Fibroblast of lung (primary cell): ENCODE results near the gene ITPK1. TPM values are rescaled to one million over a fixed set of nuclear protein-coding genes. Genes with fewer than 3 reads are reported as not detected.

Experiments used
- DNase-seq, 2 donors: peaks; one replicate each; pipeline versions ENCODE4 v3.0.0 to v3.0.0-alpha.2; 2010; ENCODE audit warnings: low read depth in 2 of 2
- H2AFZ ChIP-seq: 2 replicates; pipeline ENCODE4 v1.5.1; 2012; ENCODE audit warnings: low read length, control low read depth, inconsistent platforms
- H3K27ac ChIP-seq: 2 replicates; pipeline ENCODE4 v1.5.1; 2011; ENCODE audit warnings: low read length, control low read depth; ENCODE audit not compliant: insufficient read depth
- H3K27me3 ChIP-seq: 2 replicates; pipeline ENCODE4 v1.5.1; 2011; ENCODE audit warnings: mild to moderate bottlenecking, low read length; ENCODE audit not compliant: control insufficient read depth, insufficient read depth
- H3K36me3 ChIP-seq: 2 replicates; pipeline ENCODE4 v1.5.1; 2011; ENCODE audit warnings: low read length; ENCODE audit not compliant: control insufficient read depth, insufficient read depth
- H3K4me1 ChIP-seq: 2 replicates; pipeline ENCODE4 v1.5.1; 2011; ENCODE audit warnings: low read length; ENCODE audit not compliant: control insufficient read depth, insufficient read depth; ENCODE audit errors: extremely low read depth
- H3K4me2 ChIP-seq: 2 replicates; pipeline ENCODE4 v1.5.1; 2011; ENCODE audit warnings: low read length, control low read depth; ENCODE audit not compliant: insufficient read depth; ENCODE audit errors: extremely low read depth
- H3K4me3 ChIP-seq, 4 experiments: fragments of 200-600 bp in 1 of 4; sonication (generic) in 1 of 4; replicated peaks in 1 of 4; 2 replicates each; pipeline ENCODE4 v1.5.1; 2011 to 2016; ENCODE audit warnings: low read length in 4 of 4, low read depth in 3 of 4, mild to moderate bottlenecking in 3 of 4, control low read depth in 2 of 4, inconsistent platforms in 1 of 4, mixed read lengths in 1 of 4; ENCODE audit not compliant: insufficient read depth in 1 of 4; ENCODE audit errors: control extremely low read depth in 1 of 4
- H3K79me2 ChIP-seq: 2 replicates; pipeline ENCODE4 v1.5.1; 2012; ENCODE audit warnings: mild to moderate bottlenecking, low read length, inconsistent platforms; ENCODE audit not compliant: control insufficient read depth, insufficient read depth
- H3K9ac ChIP-seq: 2 replicates; pipeline ENCODE4 v1.5.1; 2011; ENCODE audit warnings: mild to moderate bottlenecking, low read length, control low read depth; ENCODE audit not compliant: insufficient read depth
- H3K9me3 ChIP-seq: 2 replicates; pipeline ENCODE4 v1.5.1; 2012; ENCODE audit warnings: low read depth, low read length; ENCODE audit not compliant: control insufficient read depth, insufficient read depth
- H4K20me1 ChIP-seq: 2 replicates; pipeline ENCODE4 v1.5.1; 2011; ENCODE audit warnings: low read length; ENCODE audit not compliant: control insufficient read depth, insufficient read depth; ENCODE audit errors: extremely low read depth
- EZH2 ChIP-seq: IDR thresholded peaks from 2 replicates; pipeline ENCODE4 v1.5.1; 2012; ENCODE audit warnings: low read length, control low read depth, mild to moderate bottlenecking; ENCODE audit errors: missing control alignments
- polyA plus RNA-seq, 2 donors: library from polyadenylated mRNA; depleted of rRNA in 1 of 2; stranded (reverse) in 1 of 2; unstranded in 1 of 2; fragments of >200 nt; gene quantifications; 2 replicates each; pipeline ENCODE4 v1.2.1, GENCODE V29; 2011 to 2012; ENCODE audit warnings: missing spikeins in 1 of 2
- total RNA-seq: library from RNA; depleted of rRNA; stranded (reverse); fragments of >200 nt; gene quantifications from 2 replicates; pipeline ENCODE4 v1.2.1, GENCODE V29; 2014
- TF ChIP-seq, protein P1 (sequence below), 2 donors: IDR thresholded peaks in 1 of 2; conservative IDR thresholded peaks in 1 of 2; 1 replicate in 1 of 2; 2 replicates in 1 of 2; pipeline ENCODE4 v1.5.1; 2011 to 2012; ENCODE audit warnings: low read length in 2 of 2, control low read depth in 1 of 2, inconsistent platforms in 1 of 2, low read depth in 1 of 2, mild to moderate bottlenecking in 1 of 2

Gene ITPK1
- total and polyA plus RNA-seq, 2 donors (not counting 1 experiment from before 2014, with no cell fraction given), result 9.2 to 23.1 TPM

DNA sequence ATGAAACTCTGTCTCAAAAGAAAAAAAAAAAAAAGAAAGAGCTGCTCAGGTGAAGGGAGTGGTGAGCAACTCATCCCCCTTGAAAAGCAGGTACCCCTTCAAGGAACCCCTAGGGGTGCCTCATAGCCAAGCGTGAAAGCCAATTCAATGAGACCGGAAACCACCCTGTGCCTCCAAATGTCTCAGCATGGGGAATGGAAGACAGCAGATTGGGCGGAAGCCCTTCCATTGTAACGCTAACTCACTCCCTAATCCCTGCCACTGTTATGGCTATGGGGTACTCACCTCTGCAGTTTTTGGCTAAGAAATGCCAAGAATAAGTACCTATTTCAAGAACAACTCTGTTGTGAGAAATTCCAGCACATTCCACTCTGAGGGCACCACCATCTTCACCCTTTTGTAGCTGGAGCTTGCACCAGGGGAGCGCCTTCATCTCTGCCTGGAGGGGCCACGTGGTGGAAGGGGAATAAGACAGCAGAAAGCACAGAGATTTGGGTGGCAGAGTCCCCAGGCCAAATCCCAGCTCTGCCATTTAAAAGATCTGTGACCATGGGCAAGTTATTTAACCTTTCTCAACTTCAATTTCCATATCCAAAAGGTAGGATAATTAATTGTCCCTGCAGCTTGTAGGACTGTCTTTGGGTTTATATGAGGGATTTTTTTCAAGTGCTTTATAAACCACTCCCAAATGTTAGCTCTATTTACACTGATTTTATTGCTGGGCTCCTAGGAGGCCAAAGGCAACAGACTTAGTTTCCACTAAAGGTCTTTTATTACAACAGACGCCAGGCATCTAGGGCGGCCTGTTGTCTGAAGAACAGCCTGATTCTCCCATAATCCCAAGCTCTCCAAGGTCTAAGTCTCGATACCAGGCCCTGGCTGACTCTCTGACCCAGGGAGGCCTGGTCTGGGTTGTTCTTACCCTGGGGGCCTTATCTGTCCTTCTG is 63.9 kb downstream of the ITPK1 start:
- no peak overlapping the region for H3K27ac ChIP-seq
- H3K4me1 ChIP-seq, result peaks cover 6% of the 10 kb centered on the region
- TF ChIP-seq, protein P1, sequence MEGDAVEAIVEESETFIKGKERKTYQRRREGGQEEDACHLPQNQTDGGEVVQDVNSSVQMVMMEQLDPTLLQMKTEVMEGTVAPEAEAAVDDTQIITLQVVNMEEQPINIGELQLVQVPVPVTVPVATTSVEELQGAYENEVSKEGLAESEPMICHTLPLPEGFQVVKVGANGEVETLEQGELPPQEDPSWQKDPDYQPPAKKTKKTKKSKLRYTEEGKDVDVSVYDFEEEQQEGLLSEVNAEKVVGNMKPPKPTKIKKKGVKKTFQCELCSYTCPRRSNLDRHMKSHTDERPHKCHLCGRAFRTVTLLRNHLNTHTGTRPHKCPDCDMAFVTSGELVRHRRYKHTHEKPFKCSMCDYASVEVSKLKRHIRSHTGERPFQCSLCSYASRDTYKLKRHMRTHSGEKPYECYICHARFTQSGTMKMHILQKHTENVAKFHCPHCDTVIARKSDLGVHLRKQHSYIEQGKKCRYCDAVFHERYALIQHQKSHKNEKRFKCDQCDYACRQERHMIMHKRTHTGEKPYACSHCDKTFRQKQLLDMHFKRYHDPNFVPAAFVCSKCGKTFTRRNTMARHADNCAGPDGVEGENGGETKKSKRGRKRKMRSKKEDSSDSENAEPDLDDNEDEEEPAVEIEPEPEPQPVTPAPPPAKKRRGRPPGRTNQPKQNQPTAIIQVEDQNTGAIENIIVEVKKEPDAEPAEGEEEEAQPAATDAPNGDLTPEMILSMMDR (conservative IDR thresholded peaks at IDR 0.05 in 1 of 2, IDR thresholded peaks at IDR 0.05 in 1 of 2; ENCODE audit: low read depth in 1 of 2, low read length in 2 of 2), result no peak
- no peak for TF ChIP-seq EZH2
- H3K36me3 ChIP-seq, result no peaks in the 10 kb centered on the region
- H3K9ac ChIP-seq, result no peak overlapping the region
- DNase-seq, result no peak
- no peaks in the 10 kb centered on the region for H4K20me1 ChIP-seq
- H2AFZ ChIP-seq, result no peak overlapping the region
- H3K4me2 ChIP-seq, result no peak overlapping the region
- H3K27me3 ChIP-seq, result no peaks in the 10 kb centered on the region
- no peaks in the 10 kb centered on the region for H3K9me3 ChIP-seq
- no peaks in the 10 kb centered on the region for H3K79me2 ChIP-seq
- H3K4me3 ChIP-seq, result no peak overlapping the region

DNA sequence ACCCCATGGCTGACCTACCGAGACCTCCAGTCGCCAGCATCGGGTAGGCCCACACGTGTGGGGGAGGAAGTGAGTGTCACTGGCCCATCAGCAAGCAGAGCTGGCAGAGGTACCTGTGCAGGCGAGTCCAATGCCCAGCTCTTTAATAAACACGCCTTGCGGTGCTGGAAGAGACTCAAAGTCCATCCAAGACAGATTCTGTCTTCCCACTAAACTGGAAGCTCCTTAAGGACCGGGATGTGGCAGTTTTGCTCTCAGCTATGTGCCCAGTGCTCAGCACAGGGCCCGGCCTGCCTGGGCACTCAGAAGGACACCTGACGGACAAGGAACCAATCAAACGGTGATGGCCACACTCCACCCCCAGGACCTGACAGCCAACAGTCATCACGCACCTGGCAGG is 65.0 kb downstream of the ITPK1 start:
- H3K27me3 ChIP-seq, result no peaks in the 10 kb centered on the region
- no peaks in the 10 kb centered on the region for H4K20me1 ChIP-seq
- H3K4me1 ChIP-seq, result peaks cover 3% of the 10 kb centered on the region
- H2AFZ ChIP-seq, result no peak overlapping the region
- no peak overlapping the region for H3K27ac ChIP-seq
- no peak for TF ChIP-seq EZH2
- TF ChIP-seq, protein P1 (conservative IDR thresholded peaks at IDR 0.05 in 1 of 2, IDR thresholded peaks at IDR 0.05 in 1 of 2; ENCODE audit: low read depth in 1 of 2, low read length in 2 of 2), result no peak
- no peak overlapping the region for H3K9ac ChIP-seq
- no peak overlapping the region for H3K4me3 ChIP-seq
- no peak overlapping the region for H3K4me2 ChIP-seq
- H3K36me3 ChIP-seq, result no peaks in the 10 kb centered on the region
- DNase-seq, result no peak
- H3K79me2 ChIP-seq, result no peaks in the 10 kb centered on the region
- no peaks in the 10 kb centered on the region for H3K9me3 ChIP-seq

DNA sequence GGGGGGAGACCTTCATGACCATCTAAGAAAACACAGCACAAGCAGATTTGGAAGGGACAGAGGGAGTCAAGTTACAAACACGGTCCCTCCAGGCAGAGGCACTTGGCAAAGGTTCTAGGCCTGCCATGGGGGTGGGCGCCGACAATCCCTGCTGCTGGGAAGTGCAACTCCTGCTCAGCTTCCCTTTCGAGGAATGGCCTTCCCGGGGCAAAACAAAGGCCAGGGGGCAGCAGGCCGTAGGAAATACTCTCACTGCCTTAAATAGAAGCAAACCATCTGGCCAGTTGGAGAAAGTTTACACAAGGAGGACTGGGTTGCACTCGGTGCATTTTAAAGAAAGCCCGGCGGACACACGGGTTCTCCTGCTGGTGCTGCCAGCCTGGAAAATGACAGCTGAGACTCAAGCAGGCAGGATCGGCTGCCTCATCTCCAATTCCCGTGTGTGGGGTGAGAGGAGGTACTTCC is 65.8 kb downstream of the ITPK1 start:
- Histone ChIP-seq H3K4me1 (peaks cover 3% of the 10 kb centered on the region), H3K4me2 (no peak overlapping the region), H3K79me2 (no peaks in the 10 kb centered on the region), H3K9me3 (no peaks in the 10 kb centered on the region), H3K9ac (no peak overlapping the region), H4K20me1 (no peaks in the 10 kb centered on the region), H3K36me3 (no peaks in the 10 kb centered on the region), H3K27ac (no peak overlapping the region), H3K4me3 (no peak overlapping the region), H2AFZ (no peak overlapping the region), H3K27me3 (no peaks in the 10 kb centered on the region)
- DNase-seq, result peak in 1 of 2 donors; percentile 65
- TF ChIP-seq EZH2, result no peak
- TF ChIP-seq, protein P1 (conservative IDR thresholded peaks at IDR 0.05 in 1 of 2, IDR thresholded peaks at IDR 0.05 in 1 of 2; ENCODE audit: low read depth in 1 of 2, low read length in 2 of 2), result no peak
